WI38 (cell line): ENCODE measurements around the gene OPCML.

Source experiments
- H3K4me3 ChIP-seq: 2 replicates; pipeline ENCODE4 v1.5.1; 2011; ENCODE audit warnings: low read depth, mild to moderate bottlenecking, control low read depth, low read length
- CTCF ChIP-seq: IDR thresholded peaks from 2 replicates; pipeline ENCODE4 v1.5.1; 2012; ENCODE audit warnings: low read depth, mild to moderate bottlenecking, control low read depth, low read length

Gene OPCML

GRCh38 chr11:133204158-133204557 is 328.1 kb downstream of the OPCML start:
- no peak for TF ChIP-seq CTCF
- no peak overlapping the region for H3K4me3 ChIP-seq

- no peak for TF ChIP-seq CTCF
Observed at GRCh38 chr11:133202816-133203215, 329.5 kb downstream of the OPCML start.

GRCh38 chr11:133198438-133198837 is 333.9 kb downstream of the OPCML start:
- no peak for TF ChIP-seq CTCF
- H3K4me3 ChIP-seq = no peak overlapping the region

More at GRCh38 chr11:133202816-133203215, 329.5 kb downstream of the OPCML start:
- H3K4me3 ChIP-seq = no peak overlapping the region

GRCh38 chr11:133197425-133197824 is 334.9 kb downstream of the OPCML start:
- TF ChIP-seq CTCF = no peak

GRCh38 chr11:133191931-133192330 is 340.4 kb downstream of the OPCML start:
- TF ChIP-seq CTCF = no peak

More at GRCh38 chr11:133197425-133197824, 334.9 kb downstream of the OPCML start:
- H3K4me3 ChIP-seq = no peak overlapping the region

GRCh38 chr11:133181667-133182066 is 350.6 kb downstream of the OPCML start:
- no peak for TF ChIP-seq CTCF

More at GRCh38 chr11:133191931-133192330, 340.4 kb downstream of the OPCML start:
- H3K4me3 ChIP-seq = no peak overlapping the region

GRCh38 chr11:133181066-133181465 is 351.2 kb downstream of the OPCML start:
- no peak overlapping the region for H3K4me3 ChIP-seq
- no peak for TF ChIP-seq CTCF

More at GRCh38 chr11:133181667-133182066, 350.6 kb downstream of the OPCML start:
- no peak overlapping the region for H3K4me3 ChIP-seq
